Kasumi-1 (cell line): ENCODE data around the gene GAN.
"Not testable (repeated sequence)": the region's sequence is repeated elsewhere in the genome, so short reads cannot be mapped to it uniquely, and the experiment has no call there.

ENCODE experiments used
- DNase-seq, 2 experiments: peaks; one replicate each; lab custom pipeline; 2025; lab: John Stamatoyannopoulos, UW

The GAN gene

DNA sequence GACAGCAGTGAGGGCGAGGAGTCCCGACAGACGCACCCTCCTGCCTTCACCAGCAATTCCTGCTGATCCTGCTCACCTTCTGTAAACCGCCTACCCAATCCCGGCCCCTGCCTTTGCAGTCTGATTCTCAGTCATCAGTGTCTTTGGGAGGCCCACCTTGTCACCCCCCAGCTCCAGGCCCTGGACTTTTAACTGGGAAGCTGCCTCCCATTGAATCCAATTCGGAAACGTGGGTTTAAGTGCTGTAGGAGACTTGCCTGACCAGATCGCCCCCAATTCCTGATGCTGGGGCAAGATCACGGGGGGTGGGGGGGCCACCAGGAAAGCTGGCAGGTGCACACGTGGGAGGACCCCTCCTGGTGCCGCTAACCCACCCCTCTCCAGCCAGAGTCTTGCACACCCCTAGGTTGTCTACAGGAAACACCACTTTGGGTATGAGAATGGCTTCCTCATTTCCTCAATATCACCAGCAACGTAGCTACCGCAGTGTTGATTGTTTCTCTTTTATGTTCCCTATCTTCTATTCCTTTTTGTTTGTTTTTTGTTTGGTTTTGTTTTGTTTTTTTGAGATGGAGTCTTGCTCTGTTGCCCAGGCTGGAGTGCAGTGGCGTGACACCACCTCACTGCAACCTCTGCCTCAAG is 83.2 kb downstream of the GAN start:
- peak; percentile 26 to 29 for DNase-seq

DNA sequence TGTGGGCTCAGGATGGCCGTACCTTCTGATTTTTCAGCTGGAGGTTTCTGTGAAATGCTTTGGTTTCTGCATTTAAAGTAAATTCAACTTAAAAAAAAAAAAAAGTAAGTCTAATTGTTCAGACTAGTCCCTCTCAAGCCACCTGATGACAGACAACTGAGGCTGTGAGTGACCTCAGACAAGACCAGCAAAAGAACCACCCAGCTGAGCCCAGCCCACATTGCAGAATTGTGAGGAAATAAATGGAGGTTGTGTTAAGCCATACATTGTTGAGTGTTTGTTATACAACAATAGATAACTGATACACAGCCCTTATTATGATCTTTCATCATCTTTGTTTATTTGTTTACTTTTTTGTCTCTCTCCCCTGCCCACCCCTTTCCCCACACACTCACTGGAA is 85.1 kb downstream of the GAN start:
- no peak for DNase-seq

DNA sequence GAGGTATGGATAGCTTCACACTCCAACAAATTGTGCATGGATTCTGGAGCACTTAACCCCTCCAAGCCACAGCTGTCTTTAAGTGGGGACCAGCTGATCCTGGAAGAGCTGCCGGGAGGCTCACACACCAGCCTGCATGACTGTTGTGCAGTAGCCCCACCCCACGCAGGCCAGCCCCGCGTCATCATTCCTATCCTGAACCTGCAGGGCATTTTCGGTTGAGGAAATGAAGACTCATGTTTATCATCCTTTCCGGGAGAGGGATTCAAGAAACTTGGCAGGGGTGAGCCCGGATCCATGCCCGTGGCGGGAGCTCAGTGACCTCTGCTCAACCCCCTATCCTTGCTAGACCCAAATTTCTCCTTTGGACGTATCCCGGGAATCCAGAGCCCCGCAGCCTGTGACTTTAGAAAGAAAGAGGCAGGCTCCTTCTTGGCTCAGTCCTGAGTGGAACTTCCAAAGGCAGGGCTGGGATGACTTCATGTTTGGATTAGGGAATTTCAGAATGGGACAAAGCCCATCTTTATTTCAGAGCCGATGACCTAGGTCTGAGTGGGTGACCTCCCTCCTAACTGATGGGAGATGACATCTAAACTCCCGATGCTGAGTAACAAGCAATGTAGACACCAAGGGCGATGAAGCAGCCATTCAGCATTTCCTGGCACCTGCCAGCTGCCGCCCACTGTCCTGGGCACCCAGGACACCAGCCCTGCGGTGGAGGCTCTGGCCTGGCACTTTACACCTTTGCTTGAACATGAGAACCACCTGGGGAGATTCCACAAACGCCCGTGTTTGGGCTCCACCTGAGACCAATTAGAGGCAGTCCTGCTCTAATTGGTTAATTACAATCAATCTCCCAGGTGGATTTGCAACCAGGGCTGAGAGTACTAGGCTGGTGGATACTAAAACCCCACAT is 86.5 kb downstream of the GAN start:
- no peak for DNase-seq

DNA sequence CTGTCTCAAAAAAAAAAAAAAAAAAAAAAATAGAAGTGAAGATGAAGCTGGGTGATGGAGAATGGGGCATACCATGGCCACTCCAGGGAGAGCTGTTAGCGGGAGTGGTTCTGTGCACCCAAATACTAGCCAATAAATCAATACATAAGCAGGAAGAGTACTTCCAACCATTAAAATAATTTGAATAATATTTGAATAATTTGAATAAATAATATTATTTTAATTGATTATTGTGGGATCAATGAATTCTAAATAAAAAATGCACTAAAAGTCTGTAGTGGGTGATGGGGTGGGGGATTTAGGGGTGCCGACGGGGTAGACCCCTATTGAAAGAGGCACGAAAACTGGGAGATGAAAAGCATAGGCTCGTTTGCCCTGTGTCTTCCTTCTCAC is 88.4 kb downstream of the GAN start:
- DNase-seq: no peak

DNA sequence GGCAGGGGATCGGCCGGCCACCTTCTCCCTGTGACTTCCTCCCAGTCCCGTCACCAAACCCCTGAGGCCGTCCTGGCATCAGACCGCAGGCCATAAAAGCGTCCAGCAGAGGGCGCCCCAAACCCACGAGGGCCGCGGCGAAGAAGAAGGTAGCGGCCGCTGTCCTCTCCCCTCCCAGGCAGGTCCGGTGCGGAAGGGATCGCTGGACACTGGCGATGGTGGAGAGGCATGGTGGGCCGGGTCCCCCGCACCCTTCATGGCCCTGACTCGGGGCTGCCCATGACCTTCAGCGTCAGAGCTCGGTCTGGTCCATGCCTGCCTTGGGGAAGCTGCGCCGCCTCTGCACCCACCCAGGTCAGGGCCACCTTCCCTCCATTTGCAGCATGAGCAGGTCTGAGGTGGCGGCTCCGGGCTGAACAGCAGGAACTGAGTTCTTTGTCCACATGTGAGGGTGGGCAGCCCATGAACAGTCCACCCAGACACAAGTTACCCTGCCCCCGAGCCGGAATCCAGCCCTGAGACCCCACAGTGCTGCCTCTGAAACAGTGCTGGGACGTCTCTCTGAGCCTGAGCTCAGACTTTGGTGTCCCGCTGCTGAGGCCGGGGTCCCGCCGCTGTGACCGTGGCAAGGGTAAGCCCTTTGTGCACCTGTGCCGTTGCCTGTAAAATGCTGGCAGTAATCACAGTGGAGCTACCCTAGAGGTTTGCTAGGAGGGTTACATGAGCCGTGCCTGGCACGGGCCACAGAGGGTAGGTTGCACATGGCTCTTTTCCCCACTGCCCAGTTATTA is 89.0 kb downstream of the GAN start:
- peak; percentile 78 to 81 for DNase-seq

DNA sequence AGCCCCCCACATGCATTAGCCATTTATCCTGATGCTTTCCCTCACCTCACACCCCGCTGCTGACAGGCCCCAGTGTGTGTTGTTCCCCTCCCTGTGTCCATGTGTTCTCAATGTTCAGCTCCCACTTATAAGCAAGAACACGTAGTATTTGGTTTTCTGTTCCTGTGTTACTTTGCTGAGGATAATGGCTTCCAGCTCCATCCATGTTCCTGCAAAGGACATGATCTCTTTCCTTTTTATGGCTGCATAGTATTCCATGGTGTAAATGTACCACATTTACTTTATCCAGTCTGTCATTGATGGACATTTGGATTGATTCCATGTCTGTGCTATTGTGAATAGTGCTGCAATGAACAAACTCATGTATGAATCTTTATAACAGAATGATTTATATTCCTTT is 90.2 kb downstream of the GAN start:
- not testable (repeated sequence) for DNase-seq

DNA sequence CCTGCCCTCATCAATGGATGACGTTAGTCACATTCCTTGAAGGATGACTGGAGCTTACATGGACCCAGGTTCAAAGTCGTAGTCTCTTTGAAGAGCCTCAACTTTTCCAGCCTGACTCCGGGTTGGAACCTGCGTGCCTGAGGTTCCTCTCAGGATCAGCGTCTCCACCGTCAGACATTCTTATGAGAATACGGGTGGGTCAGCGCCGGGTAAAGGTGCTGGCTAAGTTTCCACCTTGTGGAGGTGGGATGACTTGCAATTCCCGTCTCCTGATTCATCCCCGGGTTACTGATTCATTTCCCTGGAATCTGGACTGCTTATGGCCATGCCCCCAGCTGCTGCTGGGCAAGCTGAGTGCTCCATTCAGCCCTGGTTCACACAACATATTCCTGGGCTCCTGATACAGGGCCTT is 90.9 kb downstream of the GAN start:
- DNase-seq: no peak

DNA sequence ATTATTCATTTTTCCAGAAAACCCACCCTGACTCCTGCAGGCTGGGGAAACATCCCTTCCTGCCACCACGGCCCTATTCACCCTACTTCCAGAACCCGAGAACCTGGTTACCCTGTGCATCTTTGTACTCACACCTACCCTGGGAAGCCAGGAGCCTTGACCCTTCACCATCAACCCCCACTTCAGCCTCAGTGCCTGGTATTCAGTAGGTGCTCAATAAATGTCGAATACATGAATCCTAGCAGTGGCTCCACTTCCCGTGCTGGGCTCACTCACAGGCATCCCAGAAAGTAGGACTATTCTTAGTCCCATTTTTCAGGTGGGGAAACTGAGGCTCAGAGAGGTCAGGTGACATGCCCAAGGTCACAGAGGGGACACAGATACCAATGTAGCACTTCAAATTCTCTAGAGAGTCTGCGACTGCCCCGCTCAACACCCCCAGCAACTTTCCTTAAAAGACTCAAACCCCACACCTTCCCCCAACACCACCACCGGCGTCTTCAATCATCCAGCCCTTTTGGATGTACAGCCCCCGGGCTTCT is 93.7 kb downstream of the GAN start:
- no peak for DNase-seq

DNA sequence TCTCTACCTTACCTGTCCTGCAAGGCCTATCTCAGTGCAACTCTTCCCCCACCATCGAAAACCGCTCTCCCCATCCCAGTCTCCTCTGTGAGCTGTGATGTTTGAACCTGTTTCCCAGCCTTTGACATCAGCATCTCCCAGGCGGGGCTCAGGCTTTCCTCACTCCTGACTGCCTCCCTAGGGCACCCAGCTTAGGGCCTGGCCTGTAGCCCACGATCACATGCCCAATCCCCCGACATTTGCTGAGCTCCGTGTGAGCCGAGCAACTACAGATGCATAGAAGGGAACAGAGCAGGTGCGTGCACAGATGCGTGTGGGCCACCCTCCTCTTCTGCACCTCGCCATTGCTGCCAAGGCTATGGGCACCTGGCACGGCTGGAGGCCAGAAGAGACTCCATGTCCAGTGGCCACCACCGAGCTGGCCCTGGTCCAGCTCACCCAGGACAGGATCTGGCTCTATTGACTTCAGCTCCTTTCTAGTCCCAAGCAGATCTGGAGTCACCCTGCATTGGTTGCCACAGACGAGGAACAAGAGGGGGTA is 94.3 kb downstream of the GAN start:
- DNase-seq: no peak

DNA sequence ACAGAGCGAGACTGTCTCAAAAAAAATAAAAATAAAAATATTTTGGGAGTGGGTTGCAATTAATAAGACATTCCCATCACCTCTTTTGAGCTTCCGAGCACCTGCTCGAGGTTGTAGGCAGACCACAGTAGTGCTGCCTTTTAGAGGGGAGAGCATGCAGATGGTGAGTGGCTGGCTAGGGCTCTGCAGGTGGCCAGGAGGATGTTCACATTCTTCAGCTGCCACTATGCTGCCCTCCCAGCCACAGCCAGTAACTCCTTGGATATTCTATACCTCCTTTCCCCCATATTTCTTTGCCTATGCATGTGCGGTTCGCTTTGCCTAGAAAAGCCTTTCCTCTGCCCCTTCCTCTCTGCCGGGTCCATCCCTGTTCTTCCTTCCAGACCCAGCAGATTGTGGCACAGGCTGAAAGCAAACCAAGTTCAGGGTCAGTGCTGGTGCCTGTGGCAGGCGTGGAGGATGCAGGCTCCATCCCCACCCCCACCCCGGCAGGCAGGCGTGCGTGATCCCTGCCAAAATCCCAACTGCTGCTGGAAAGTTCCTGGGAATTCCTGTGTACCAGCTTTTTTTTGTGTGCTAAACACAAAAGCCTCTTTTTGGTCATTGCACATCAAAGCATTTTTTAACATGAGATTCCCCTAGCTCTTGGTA is 96.0 kb downstream of the GAN start:
- DNase-seq: no peak

DNA sequence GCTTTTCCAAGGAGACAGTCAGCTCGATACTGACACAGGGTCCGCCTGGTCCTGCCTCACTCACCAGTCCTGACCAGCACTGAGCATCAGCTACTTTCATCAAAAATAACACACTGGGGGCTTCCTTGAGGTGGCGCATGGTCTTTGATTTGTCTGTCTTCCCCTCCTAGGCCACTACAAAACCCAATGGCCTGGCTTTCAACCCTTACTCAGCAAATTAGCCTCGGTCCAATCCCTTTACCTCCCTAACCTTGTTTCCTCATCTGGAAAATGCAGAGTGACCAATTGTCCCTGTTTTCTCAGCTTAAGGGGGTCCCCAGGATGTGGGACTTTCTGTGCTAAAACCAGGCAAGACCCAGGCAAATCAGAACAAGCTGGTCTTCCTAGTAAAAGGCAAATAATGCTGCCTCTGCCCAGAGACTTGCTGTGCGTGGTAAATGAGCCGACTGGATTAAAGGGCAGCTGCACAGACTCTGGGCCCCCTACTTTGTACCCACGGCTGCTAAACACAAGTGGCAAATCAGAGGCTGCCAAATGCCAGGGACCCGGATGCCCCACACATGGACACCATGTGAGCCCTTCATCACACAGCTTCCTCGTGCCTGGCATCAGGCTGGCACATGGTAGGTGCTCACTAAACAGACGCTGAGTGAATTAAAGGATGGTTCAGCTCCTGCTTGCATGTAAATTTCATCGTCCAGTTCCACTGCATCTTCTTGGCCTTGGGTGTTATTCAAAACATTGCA is 98.7 kb downstream of the GAN start:
- no peak for DNase-seq

DNA sequence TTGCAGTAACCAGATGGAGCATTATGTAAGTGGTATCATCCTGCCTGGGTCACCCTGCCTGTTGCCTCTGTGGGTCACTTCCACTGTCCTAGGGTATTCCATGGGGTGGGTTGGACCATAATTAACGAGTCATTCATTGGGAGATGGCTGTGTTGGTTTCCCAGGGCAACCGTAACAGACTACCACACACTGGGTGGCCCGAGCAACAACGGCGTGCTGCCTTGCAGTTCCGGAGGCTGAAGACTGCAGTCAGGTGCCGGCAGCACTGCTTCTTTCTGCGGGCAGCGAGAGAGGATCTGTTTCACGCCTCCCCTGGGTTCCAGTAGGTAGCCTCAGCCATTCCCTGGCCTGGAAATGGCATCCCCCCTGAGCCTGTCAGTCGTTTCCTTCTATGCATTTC is 101.0 kb downstream of the GAN start:
- no peak for DNase-seq

DNA sequence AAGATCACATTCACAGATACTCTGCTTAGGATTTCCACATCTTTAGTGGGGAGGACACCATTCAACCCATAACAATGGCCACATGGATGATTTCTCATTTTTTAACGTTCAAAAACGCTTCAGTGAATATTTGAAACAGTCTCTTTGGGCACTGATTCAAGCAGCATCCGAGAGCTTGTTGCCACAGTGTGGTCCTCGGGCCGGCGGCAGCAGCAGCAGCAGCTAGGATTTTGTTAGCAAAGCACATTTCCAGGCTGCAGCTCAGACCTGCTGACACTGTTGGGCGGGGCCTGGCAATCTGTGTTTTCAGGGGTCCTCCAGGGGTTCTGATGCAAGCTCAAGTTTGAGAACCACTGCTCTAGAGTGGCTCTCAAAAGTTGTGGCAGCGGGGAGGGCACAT is 102.0 kb downstream of the GAN start:
- no peak for DNase-seq

DNA sequence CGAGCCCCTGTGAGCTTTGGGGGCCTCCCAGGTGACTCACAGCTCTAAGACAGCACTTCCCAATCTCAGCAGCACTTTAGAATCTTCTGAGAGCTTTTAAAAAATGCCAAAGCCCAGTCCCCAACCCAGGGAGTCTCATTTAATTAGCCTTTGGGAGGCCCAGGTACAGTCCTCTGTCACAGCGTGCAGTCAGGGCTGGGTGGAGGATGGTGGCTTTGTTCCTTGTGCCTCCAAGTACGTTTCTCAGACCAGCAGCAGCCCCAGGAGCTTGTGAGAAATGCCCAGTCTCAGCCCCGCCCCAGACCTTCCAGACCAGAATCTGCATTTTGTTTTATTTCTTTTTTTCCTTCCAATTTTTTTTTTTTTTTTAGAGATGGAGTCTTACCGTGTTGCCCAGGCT is 102.4 kb downstream of the GAN start:
- no peak for DNase-seq

DNA sequence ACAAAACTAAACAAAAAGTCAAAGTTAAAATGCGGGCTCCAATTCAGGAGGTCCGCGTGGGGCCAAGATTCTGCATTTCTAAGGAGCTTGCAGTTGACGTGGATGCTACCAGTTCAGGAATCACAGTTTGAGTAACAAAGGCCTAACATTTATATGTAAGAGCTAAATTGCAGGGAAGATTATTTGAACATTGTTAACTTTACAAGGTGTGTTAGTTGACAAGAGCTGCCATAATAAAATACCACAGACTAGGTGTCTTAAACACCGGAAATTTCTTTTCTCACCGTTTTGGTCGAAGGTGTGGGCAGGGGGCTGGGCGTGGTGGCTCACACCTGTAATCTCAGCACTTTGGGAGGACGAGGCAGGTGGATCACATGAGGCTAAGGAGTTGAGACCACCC is 105.0 kb downstream of the GAN start:
- DNase-seq: no peak

DNA sequence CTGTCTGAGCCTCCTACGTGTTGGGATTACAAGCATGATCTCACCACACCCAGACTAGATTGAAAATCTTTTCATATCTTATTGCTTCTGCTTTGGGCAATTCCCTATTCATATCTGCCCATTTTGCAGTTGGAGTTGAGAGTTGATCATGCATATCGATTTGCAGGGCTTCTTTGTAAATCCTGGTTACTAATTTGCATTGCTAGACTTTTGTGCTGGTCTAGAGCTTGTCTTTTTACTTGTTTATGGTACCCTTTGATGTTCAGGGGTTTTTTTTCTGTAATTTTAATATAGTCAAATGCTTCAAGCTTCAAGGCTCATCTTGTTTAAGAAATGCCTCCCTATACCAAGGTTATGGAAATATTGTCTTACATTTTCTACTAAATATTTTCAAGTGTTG is 106.4 kb downstream of the GAN start:
- DNase-seq: no peak

DNA sequence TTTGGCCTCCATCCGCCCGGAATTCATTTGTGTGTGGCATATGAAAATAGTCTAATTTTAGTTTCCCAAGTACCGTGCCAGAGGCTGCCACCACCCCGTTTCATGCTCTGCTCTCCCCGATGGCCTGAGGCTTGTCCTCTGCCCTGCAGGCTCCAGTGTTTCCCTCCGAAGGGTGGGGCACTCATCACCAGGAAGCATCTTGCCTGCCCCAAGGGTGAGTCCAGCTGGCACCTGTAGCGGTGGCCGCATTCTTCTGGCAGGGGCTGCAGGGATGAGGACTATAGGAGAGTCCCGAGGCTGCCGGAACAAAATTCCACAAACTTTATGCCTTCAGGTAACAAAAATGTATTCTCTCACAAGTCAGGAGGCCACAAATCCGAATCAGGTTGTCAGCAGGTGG is 106.8 kb downstream of the GAN start:
- DNase-seq: no peak

DNA sequence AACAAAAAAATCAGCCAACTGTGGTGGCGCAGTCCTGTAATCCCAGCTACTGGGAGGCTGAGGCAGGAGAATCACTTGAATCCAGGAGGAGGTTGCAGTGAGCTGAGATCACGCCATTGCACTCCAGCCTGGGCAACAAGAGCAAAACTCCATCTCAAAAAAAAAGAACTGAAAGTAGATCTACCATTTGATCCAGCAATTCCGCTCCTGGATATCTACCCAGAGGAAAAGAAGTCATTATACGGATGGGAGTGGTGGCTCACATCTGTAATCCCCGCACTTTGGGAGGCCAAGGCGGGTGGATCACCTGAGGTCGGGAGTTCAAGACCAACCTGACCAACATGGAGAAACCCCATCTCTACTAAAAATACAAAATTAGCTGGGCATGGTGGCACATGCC is 107.4 kb downstream of the GAN start:
- DNase-seq: not testable (repeated sequence)

DNA sequence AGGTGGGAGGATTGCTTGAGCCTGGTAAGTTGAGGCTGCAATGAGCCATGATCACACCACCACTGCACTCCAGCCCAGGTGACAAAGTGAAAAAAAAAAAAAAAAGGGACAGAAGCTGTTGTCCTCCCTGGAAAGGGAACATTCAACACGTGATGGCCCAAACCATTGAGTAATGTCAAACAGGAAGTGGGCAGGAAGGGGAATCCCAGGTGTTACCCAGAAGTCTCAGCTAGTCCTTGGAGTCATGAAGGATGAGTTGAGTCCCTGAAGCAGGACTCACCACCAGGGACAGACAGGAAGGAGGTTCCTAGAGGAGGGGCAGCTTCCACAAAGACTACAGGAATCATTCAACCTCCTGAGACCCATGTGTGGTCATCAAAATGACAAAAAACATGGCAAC is 110.0 kb downstream of the GAN start:
- peak; percentile 32 to 41 for DNase-seq

DNA sequence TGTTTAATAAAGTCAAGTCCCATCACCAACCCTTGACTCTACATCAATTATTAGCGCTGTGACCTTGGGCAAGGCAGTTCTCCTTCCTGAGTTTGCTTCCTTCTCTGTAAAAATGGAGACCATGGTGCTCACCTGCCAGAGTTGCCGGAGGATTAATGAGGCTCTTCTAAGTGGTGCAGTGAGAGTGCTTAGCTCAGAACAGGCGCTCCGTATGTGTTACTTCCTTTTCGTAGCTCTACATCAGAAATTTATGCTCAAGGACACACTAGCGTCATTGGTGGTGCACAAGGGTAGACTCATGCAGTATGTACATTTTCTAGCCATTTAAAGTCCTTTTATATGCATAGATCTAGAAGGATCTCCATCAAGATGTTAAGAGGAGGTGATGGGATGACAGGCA is 112.5 kb downstream of the GAN start:
- DNase-seq: no peak

DNA sequence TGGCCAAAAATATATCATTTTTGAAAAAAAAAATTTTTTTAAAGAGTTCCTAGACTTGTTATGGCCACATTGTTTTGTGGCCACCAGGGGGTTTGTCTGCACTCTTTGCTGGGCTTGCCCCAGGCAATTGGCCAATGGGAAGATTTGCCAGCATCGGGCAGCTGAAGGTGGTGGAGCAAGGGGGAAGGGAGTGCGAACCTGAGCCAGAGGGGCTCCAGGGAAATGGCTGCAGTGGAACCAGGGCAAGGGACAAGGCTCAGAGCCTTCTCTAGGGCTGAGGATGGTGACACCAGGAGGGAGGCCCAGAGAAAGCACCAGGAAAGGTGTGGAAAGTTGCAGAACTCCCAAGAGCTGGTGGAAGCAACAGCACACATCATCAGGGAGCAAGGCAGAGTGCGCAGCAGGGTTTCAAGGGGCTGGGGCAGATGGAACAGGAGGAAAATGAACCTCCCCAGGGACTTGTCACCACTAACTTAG is 114.3 kb downstream of the GAN start:
- peak; percentile 56 to 57 for DNase-seq
